ENCODE data around the gene DCBLD2. TPM values are rescaled to one million over a fixed set of nuclear protein-coding genes. Genes with fewer than 3 reads are reported as not detected.

DCBLD2 gene
- total RNA-seq, 3 donors from 2014 or later = 9.6 to 34.8 (median 17.5) TPM

- TF ChIP-seq CTCF (IDR thresholded peaks at IDR 0.05) = no peak
- intact Hi-C loops (cut with DNase I, micrococcal nuclease) = loop anchor here (5.0 kb wide), 1 partner anchor 209 kb away; no protein-coding TSS in a partner anchor
- Histone ChIP-seq H3K36me3 (ENCODE audit: low read depth) (peaks cover 3% of the 10 kb centered on the region), H3K9me3 (no peaks in the 10 kb centered on the region), H3K4me1 (ENCODE audit: low read depth) (no peaks in the 10 kb centered on the region), H3K4me3 (no peak overlapping the region)
- no peak for DNase-seq
- no peak for ATAC-seq
Observed at GRCh38 chr3:98811048-98811447, 90.4 kb downstream of the DCBLD2 start.

GRCh38 chr3:98809557-98809956, 91.9 kb downstream of the DCBLD2 start:
- intact Hi-C loops (cut with DNase I, micrococcal nuclease) = no loop called here
- ATAC-seq (no peak), DNase-seq (no peak)
- H3K9me3 ChIP-seq = no peaks in the 10 kb centered on the region
- H3K36me3 ChIP-seq (ENCODE audit: low read depth) = no peaks in the 10 kb centered on the region
- TF ChIP-seq CTCF (IDR thresholded peaks at IDR 0.05) = no peak
- no peak overlapping the region for H3K4me3 ChIP-seq
- no peaks in the 10 kb centered on the region for H3K4me1 ChIP-seq (ENCODE audit: low read depth)

GRCh38 chr3:98808071-98808470, 93.4 kb downstream of the DCBLD2 start:
- intact Hi-C loops (cut with DNase I, micrococcal nuclease) = no loop called here
- no peaks in the 10 kb centered on the region for H3K36me3 ChIP-seq (ENCODE audit: low read depth)
- TF ChIP-seq CTCF (IDR thresholded peaks at IDR 0.05) = no peak
- DNase-seq = no peak
- no peaks in the 10 kb centered on the region for H3K4me1 ChIP-seq (ENCODE audit: low read depth)
- no peaks in the 10 kb centered on the region for H3K9me3 ChIP-seq
- no peak overlapping the region for H3K4me3 ChIP-seq
- ATAC-seq = no peak

GRCh38 chr3:98807561-98807960, 93.9 kb downstream of the DCBLD2 start:
- Histone ChIP-seq H3K4me1 (ENCODE audit: low read depth) (no peaks in the 10 kb centered on the region), H3K36me3 (ENCODE audit: low read depth) (no peaks in the 10 kb centered on the region), H3K9me3 (no peaks in the 10 kb centered on the region), H3K4me3 (no peak overlapping the region)
- no peak for TF ChIP-seq CTCF (IDR thresholded peaks at IDR 0.05)
- ATAC-seq (no peak), DNase-seq (no peak)
- intact Hi-C loops (cut with DNase I, micrococcal nuclease) = no loop called here

GRCh38 chr3:98807011-98807410, 94.5 kb downstream of the DCBLD2 start:
- no peak overlapping the region for H3K4me3 ChIP-seq
- no peaks in the 10 kb centered on the region for H3K9me3 ChIP-seq
- DNase-seq (no peak), ATAC-seq (no peak)
- intact Hi-C loops (cut with DNase I, micrococcal nuclease) = no loop called here
- H3K4me1 ChIP-seq (ENCODE audit: low read depth) = no peaks in the 10 kb centered on the region
- H3K36me3 ChIP-seq (ENCODE audit: low read depth) = no peaks in the 10 kb centered on the region
- no peak for TF ChIP-seq CTCF (IDR thresholded peaks at IDR 0.05)

- no peaks in the 10 kb centered on the region for H3K36me3 ChIP-seq (ENCODE audit: low read depth)
- DNase-seq (no peak), ATAC-seq (no peak)
- no peak for TF ChIP-seq CTCF (IDR thresholded peaks at IDR 0.05)
- no peaks in the 10 kb centered on the region for H3K9me3 ChIP-seq
- no peaks in the 10 kb centered on the region for H3K4me1 ChIP-seq (ENCODE audit: low read depth)
- intact Hi-C loops (cut with DNase I, micrococcal nuclease) = no loop called here
- H3K4me3 ChIP-seq = no peak overlapping the region
Observed at GRCh38 chr3:98806521-98806920, 95.0 kb downstream of the DCBLD2 start.

Measured in mucosa of descending colon (tissue), 3 donors.